GM18508 (cell line): Measurements from ENCODE around the gene TMED1.

Experiments used
- ATAC-seq: cut with Tn5 transposase; IDR thresholded peaks from one replicate; pipeline ENCODE4 v1.9.1; 2021; ENCODE audit warnings: moderate number of reproducible peaks; ENCODE audit not compliant: insufficient read depth, unreplicated experiment

TMED1 gene

DNA sequence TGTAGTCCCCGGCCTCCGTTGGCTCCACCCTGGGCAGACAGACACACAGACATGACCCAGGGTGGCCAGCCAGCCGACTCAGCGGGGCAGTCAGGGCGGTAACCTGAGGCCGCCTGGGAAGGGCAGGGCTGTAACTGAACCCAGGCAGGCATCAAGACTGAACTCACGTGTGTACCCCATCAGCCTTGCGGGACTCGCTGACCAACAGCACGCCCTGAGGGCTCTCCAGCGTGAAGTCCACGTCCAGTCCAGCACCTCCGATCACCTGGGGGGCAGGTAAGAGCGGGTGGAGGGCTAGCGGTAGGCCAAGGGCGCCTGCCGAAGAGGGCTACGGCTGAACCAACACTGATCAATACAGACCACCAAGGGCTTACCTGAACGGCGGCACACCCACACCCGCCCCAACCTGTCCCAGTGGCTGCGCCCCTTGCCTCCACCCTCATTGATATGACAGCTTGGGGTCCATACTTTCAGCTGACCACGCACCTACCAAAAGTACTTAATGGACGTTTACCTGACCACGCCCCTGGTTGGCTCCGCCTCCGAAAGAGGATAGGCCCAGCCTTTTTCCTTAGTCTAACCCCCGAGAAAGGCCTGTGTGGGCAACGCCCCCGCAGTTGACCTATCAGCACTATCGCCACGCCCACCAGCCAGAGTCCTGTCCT lies 791 bp downstream of the TMED1 start:
- ATAC-seq: no peak

DNA sequence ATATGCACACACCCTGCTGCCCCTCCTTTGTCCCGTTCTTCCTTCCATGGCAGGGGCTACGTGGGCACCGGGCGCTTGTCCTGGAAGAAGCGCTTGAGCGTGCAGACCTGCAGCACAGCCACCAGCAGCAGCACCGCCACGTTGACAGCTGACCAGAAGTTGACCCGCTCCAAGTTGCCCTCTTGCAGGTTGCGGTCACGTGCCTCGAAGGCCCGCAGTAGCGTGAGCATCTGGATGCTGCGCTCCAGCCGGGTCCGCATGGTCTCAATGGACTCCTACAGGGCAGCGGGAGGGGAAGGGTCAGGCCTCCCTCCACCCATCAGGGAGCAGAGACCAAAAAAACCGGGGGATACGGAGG lies 3.1 kb downstream of the TMED1 start:
- ATAC-seq: no peak

DNA sequence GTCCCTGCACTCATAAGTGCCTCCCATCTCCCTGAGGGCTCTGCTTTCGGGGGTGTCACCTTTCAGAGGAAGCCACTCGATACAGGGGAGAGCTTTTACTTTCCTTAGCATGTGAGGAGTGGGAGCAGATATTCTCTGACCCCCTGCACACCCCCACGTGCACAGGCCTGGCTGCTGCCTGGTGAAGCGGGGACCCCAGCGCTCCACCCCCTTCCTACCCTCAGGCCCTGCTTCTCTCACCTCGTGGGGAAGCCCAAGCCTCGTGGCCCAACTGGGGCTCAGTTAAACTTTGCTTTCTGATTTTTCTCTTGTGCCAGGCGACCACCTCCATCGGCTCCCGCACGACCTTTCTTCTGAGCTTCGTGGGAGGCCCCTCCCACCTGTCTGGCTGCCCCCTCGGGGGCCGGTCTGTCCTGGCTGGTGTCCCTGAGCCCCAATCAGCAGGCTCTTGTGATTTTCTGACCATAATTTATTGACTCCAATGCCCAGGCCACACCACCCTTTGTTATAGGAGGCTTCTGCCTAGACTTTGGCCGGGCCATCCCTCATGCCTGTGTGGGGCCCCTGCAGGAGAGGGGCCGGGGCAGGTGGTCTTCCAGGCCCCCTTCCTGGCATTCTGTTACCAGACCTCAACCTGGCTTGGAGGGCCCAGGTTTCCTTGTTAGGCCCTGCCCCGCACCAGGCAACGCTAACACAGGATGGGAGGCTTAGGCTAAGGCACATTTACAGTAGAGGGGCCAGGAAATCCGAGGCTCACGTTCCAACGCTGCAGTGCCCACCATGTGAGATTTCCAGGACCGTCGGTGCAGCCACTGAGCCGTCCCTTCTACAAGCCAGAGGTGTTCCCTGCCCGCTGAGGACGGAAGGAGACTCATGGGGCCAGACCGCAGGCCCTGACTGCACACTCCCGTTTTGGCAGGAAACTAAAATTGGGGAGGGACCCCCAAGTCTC lies 3.7 kb downstream of the TMED1 start:
- ATAC-seq: no peak

DNA sequence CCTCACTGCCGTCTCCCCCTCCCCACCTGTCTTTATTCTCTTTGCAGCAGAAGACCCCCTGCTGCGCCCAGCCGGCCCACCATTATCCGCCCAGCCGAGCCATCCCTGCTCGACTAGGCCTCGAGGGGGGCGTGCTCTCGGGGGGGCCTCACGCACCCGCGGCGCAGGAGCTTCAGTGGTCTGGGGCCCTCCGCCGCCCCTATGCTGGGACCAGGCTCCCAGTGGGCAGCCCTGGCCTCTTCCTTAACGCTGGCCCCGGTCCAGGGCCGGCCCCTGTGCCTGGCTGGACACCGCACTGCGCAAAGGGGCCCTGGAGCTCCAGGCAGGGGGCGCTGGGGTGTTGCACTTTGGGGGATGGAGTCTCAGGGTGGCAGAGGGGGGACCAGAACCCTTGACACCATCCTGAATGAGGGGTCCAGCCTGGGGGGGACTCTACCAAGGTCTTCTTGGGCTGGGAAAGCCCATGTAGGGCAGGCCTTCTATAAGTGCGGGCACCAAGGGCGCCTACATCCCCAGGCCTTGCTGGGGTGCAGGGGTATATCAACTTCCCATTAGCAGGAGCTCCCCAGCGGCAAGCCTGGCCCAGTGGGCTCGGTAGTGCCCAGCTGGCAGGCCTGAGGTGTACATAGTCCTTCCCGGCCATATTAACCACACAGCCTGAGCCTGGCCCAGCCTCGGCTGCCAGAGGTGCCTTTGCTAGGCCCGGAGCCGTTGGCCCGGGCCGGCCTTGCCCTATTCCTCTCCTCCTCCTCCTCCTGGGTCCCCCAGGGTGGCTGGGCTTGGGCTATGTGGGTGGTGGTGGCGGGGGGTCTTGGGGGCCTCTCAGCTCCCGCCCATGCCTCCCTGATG lies 4.9 kb downstream of the TMED1 start:
- no peak for ATAC-seq

DNA sequence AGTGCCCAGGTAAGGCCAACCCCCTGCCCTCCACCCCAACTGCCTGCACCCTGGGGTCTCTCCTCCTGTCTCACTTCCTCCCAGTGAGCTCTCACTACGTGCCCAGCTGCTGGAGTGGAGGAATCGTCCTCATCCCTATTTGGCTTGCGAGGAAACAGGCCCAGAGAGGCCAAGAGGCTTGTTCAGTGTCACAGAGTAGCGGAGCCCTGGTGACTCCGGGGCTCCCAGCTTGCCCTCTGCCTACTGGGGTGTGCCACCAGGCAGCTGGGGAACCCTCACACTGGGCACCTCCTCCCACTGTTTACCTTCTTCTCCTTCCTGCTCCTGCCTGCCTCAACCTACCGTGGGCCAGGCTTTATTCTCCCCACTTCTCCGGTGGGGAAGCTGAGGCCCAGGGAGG lies 5.6 kb downstream of the TMED1 start:
- no peak for ATAC-seq

DNA sequence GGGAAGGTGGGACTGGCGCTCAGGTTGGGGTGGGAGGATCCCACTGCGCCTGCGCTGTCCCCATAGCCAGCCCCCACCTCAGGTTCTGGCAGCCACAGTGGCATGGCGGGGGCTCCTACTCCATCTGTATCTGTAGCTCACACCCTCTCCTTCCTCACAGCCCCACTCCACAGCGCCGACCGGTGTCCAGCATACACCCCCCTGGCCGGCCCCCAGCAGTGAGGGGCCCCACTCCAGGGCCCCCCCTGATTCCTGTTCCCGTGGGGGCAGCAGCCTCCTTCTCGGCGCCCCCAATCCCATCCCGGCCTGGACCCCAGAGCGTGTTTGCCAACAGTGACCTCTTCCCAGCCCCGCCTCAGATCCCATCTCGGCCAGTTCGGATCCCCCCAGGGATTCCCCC lies 6.0 kb downstream of the TMED1 start:
- no peak for ATAC-seq

DNA sequence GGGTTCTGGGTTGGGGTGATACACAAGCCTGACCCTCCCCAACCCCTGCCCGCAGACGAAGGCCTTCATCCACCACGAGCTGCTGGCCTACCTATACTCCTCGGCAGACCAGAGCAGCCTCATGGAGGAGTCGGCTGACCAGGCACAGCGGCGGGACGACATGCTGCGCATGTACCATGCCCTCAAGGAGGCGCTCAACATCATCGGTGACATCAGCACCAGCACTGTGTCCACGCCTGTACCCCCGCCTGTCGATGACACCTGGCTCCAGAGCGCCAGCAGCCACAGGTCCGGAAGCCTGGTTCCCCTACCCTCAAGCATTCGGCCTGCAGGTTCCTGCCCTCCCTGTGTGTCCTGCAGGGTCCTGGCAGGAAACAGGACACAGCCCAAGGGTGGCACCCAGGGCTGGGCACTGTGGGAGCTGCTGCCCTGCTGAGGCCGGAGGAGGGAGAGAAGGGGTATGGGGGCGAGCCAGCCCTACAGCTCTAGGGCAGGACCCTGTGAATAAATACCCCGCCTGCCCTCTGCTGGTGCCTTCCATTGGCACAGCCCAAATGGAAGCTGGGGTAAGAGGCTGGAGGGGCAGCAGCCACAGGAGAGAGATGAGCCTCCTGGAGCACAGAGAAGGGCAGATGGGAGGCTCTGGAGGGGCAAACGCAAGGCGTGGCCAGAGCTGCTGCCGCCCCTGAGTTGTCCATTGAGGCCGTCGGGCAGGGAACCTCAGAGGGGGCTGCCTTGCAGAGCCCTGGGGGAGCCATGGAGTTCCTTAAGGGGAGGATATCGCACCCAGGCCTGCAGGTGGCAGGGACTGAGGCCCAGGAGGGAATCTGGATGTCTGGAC lies 6.8 kb downstream of the TMED1 start:
- ATAC-seq: no peak

DNA sequence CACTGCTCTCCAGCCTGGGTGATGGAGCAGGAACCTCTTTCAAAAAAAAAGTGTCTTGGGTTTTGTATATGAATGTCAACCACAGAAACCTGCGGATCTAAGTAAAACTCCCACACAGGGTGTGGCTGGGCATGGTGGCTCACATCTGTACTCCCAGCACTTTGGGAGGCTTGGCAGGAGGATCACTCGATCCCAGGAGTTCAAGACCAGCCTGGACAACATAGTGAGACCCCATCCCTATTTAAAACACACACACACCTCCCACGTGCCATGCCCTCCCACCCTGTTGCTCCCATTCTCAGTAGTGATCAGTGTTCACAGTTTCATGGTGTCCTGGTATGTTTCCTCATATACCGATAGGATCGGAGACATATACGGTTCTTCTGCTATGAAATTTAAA lies 9.2 kb downstream of the TMED1 start:
- no peak for ATAC-seq

DNA sequence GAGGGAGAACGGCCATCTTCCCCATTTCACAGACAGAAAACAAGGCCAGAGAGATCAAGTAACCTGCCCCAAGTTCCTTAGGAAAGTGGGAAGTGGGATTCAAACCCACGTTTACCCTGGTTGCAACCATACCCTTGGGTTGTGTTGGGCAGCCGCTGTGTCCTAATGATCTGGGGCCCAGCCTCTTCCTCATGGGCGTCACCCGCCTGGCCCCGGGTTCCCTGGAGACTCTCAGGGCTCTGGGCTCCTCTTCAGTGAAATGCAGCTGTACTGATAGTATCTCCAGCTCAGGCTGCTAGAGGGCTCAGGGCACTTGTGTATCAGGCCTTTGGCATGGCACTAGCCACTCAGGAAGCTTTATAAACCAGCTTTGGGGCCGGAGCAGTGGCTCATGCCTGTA lies 9.8 kb downstream of the TMED1 start:
- ATAC-seq: no peak

DNA sequence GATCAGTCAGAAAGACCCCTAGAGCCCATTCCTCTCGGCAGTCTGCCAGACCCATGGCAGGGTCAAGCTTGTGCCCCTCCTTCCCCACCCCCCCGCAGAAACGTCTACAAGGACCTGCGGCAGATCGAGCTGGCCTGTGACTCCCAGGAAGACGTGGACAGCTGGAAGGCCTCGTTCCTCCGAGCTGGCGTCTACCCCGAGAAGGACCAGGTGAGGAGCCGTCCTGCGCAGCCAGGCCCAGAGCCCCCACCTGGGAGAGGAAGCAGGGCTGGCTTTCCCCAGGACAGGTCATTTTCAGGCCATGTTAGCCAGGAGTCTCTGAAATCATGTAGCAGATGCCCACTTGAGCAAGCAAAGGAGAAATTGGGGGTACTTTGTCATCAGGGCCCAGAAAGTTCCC lies 12.3 kb downstream of the TMED1 start:
- no peak for ATAC-seq

DNA sequence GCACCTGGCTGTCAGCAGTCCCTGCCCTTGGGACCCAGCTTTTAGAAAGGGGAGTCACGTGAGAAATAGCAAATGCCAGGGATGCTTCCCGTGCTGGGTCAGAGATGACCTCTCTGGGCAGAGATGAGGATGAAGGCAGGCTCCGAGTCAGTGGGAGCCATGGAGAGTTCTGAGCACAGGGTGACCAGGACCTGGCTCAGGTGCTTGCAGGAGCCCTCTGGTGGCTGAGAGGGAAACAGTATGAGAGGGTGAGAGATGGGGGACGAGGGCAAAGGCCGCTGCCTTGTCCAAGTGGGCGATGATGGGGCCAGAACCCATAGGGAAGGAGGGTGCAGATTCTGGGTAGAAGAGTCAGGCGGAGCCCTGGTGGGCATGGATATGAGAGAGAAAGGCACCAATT lies 15.8 kb downstream of the TMED1 start:
- no peak for ATAC-seq

DNA sequence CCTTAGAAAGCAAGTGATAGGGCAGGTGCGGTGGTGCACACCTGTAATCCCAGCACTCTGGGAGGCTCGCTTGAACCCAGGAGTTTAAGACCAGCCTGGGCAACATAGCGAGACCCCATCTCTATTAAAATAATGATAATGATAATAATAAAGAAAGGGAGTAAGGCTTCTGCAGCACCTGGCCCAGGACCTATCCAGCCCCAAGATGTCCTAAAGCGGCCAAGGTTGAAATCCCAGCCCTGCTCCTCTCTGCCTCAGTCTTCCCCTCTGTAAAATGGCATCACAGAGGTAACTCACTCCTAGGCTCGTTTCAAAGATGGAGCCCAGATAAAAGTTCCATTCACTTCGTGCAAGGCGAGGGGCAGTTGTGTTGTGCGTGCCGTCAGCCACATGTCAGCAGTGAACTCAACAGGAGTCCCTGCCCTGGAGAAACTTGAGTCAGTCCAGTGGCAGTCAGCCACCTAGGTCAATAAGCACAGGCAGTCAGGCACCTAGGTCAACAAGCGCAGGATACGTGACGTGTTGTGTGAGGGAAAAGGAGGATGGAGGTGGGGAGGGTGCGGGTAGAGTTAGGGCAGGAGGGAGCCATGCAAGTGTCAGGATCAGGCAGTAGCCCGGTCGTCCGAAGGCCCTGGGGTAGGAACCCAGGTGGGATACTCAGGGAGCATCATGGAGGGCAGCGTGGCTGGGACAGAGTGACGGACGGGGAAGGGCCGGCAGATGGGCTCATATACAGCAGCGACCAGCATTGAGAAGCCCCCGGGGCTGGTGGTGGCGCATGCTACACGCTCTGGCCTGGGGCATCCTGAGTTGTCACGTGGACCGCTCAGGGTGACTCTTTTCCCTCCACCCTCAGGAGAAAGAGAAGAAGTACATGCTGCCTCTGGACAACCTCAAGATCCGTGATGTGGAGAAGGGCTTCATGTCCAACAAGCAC lies 16.6 kb downstream of the TMED1 start:
- no peak for ATAC-seq

DNA sequence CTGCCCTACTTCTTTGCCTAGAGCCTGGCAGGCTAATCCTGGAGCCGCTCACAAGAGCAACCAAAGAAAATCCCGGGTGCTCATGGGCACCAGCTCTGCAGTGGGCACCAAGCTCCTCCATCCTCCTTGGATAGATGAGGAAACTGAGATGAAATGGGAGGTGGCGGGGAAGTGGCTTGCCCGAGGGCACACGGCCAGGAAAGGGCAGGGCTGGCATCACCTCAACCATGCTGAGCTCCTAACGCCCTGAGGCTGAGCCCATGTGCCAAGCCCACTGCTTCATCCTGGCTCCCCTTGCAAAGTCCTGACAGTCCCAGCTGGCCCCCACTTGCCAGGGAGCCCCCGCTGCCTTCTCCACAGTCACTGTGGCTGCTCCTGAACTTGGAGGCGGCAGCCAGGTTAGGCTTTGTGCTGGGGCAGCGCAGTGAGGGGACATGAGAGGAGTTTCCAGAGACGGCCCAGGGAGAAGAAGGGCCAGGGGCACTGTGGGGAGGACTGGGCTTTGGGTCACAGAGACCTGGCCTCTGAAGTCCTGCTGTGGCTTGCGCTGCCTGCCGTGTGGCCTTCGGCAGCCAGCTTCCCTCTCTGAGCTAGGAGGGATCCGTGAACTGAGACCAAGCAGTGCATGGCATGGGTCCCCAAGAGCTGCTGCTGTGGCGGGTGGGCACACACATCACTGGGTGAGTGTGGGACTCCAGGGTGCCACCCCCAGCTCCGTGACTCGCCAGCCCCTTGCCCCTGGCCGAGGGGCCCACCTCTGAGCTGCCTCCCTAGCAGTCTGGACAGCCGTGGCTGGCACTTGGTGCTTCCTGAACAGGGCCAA lies 17.5 kb downstream of the TMED1 start:
- ATAC-seq: no peak

DNA sequence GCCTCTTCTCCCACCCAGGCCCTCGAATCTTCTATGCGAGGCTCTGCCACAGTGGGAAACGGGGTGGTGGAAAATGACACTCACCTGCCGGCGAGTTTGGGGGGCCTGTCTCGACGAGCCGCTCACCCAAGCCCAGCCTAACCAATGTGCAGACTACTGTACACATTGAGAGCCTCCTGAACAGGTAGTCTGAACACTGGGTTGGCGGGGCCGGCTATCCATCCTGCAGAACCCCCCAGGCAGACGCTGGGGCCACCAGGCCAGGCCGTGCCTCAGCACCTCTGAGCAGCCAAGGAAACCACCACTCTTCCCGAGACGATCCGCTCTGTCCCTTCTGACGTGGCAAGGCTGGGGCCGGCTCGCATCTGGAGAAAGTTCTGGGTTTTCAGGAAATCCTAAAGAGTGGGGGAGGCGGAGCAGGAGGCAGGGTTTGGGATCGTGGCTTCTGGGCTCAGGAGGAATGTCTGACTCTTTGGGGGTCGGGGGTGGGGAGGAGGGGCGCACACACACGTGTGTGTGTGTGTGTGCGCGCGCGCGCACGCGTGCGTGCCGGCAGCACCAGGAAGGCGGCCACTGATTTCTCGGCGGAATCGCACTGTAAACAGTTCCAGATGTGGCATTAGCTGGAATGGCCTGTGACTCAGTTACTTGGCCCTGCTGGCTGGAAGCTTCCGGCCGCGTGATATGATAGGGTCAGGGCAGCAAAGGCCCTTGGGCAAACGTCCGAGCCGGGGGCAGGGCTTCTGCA lies 18.5 kb downstream of the TMED1 start:
- no peak for ATAC-seq

DNA sequence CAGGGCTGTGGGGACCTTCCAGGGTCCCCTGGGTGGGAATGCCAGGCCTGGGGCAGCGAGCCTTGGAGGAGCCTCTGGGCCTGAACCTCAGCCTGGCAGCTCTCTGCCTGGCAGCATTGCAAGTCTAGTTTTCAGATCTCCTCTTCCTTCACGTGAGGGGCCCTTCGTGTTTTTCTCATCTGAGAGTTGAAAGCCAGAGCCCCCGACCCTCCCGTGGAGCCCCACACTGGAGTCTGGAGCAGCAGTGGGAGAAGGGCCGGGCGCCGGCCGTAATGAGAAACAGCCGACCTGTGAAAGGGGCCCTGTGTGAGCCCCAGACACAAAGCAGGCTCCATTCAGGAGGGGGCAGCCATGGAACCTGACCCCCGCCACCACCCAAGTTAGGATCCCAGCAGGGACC lies 19.3 kb downstream of the TMED1 start:
- no peak for ATAC-seq

DNA sequence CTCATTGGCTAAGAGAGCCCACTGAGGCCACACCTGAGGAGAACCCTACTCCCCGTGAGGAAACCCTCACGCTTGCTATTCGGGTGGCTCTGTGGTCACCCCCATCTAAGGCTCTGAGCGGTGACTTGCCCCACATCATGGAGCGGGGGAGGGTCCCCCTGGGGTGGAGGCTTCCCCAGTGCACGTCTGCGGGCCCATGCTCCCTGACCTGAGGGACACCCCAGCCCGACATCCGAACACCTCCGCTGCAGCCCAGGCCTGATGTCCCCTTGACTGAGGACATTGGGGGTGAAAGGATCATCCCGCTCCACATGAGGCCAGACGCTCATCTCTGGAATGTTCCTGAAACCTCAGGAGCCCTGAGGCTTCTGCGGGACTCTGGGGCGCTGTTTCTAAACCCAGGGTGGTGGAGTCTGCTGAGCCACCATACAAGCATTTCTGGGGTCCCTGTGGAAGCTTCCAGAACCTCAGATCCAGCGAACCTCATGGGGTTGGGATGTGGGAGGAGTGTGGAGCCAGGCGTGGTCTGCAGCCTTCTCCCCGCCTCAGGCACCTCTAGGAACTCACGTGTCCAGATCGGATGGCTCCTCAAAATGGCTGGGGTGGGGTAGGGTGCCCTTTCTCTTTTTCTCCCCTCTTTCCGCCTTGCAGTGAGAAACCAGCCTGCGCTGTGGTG lies 19.9 kb downstream of the TMED1 start:
- no peak for ATAC-seq

DNA sequence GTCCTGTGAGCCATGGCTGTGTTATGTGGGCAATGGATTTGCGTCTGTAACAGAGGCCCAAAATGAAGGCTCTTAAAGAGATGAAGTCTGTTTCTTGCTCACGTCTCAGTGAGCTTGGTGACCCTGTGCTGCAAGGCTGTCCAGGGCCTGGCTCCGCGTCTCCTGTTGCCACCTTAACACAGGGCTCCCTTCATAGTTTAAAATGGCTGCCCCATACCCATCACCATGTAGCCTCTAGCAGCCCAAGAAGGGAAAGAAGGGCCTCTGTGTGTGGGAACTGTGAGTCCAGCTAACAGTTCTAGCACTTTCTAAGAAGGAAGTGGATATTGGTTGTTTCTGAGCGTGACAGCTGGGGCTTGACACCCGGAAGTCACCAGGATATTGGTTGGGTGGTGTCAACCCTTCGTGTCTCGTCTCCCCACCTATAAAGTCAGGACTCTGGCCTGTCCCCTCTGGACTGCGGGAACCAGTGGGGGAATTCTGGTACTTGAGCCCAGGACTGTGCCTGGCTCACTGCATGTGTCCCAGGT lies 20.9 kb downstream of the TMED1 start:
- no peak for ATAC-seq
